HepG2 (cell line): ENCODE measurements around the gene PRSS33.

Experiments
- MTF1 ChIP-seq: sonication (generic); formaldehyde crosslinking; IDR thresholded peaks from 2 replicates; pipeline ENCODE4 v1.5.0; 2020; ENCODE audit warnings: missing genetic modification reagents
- POLR2AphosphoS5 ChIP-seq: IDR thresholded peaks from 2 replicates; pipeline ENCODE4 v1.6.1; 2012; ENCODE audit warnings: low read depth, low read length
- TCF12 ChIP-seq, 2 experiments: fragments of 450-650 bp in 1 of 2; sonication (generic) in 1 of 2; formaldehyde crosslinking in 1 of 2; IDR thresholded peaks; 2 replicates each; pipeline versions ENCODE4 v1.6.1 to v1.8.0; 2017 to 2022; ENCODE audit warnings: antibody characterized with exemption in 1 of 2, mild to moderate bottlenecking in 1 of 2, missing genetic modification reagents in 1 of 2, moderate library complexity in 1 of 2

GRCh38 chr16:2749936-2750335, 37.4 kb downstream of the PRSS33 start:
- TF ChIP-seq POLR2AphosphoS5 = no peak
- no peak for TF ChIP-seq MTF1 (CRISPR knock-in tag)
- no peak for TF ChIP-seq TCF12 (IDR thresholded peaks at IDR 0.05)
- no peak for TF ChIP-seq TCF12 (CRISPR knock-in tag; IDR thresholded peaks at IDR 0.05)
